ENCODE data around the gene PEX13.

- TF ChIP-seq CTCF (conservative IDR thresholded peaks at IDR 0.05; ENCODE audit: low read length) (no peak), EZH2phosphoT487 (IDR thresholded peaks at IDR 0.05; ENCODE audit: borderline replicate concordance, low read depth, low read length) (no peak)
Observed at GRCh38 chr2:61009355-61009754, 8.2 kb upstream of the PEX13 start.

All from OCI-LY7 (cell line).